Adrenal gland (tissue), 5 donors: ENCODE results near the gene RAB20.

ENCODE experiments used
- POLR2A ChIP-seq, 2 donors: fragments of 450-650 bp; IDR thresholded peaks; one replicate each; pipeline ENCODE4 v1.6.1; 2017; ENCODE audit warnings: antibody characterized with exemption in 2 of 2, mild to moderate bottlenecking in 2 of 2, moderate library complexity in 1 of 2
- TF ChIP-seq, protein P1 (sequence below), 6 experiments: fragments of 450-650 bp in 4 of 6; fragments of 200-600 bp in 2 of 6; sonication (generic) in 1 of 6; IDR thresholded peaks; 1 replicate in 5 of 6; 2 replicates in 1 of 6; pipeline versions ENCODE4 v1.5.1 to v1.8.0; 2016 to 2021; ENCODE audit warnings: antibody characterized with exemption in 6 of 6, mild to moderate bottlenecking in 2 of 6, moderate library complexity in 1 of 6
- donor health status: DM: no; HTN: no; CAD: no.

DNA sequence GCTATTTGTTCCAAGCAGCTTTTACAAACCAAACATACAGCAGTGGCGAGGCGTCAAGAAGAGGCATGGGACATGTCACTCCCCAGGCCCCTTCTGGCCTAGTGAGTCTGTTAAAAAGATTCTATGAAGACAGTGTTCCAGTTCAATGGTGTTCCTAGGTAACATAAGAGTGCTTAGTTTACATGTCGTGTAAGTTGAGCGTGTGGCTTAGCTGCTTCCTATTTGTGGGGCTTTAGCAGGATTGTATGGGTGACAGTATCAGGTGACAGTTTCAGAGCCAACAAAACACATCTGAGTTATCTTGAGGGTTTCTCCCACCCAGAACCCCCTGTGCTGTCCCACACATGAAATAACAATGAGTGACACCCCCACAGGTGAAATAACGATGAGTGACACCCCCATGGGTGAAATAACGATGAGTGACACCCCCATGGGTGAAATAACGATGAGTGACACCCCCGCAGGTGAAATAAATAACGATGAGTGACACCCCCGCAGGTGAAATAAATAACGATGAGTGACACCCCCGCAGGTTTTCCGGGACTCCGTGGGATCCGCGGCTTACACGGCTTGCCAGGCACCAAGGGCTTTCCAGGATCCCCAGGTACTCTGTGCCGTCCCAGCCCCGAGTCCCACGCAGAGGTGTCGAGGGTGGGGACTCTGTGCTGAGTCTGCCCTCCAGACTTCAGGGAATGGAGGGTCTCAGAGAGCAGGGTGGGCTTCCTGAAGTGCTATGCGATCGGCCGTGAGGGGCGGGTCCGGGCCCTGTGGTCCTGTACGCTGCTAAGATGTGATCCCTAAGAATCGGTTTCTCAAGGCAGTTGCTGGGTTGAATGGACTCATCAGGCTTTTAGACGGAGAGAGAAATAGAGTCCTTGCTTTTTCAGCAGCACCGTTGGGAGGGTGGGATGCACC lies 68.6 kb downstream of the RAB20 start:
- TF ChIP-seq, protein P1, sequence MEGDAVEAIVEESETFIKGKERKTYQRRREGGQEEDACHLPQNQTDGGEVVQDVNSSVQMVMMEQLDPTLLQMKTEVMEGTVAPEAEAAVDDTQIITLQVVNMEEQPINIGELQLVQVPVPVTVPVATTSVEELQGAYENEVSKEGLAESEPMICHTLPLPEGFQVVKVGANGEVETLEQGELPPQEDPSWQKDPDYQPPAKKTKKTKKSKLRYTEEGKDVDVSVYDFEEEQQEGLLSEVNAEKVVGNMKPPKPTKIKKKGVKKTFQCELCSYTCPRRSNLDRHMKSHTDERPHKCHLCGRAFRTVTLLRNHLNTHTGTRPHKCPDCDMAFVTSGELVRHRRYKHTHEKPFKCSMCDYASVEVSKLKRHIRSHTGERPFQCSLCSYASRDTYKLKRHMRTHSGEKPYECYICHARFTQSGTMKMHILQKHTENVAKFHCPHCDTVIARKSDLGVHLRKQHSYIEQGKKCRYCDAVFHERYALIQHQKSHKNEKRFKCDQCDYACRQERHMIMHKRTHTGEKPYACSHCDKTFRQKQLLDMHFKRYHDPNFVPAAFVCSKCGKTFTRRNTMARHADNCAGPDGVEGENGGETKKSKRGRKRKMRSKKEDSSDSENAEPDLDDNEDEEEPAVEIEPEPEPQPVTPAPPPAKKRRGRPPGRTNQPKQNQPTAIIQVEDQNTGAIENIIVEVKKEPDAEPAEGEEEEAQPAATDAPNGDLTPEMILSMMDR (IDR thresholded peaks at IDR 0.05) = no peak
- no peak for TF ChIP-seq POLR2A (IDR thresholded peaks at IDR 0.05)
